ENCODE data around the gene MANF.

DNA sequence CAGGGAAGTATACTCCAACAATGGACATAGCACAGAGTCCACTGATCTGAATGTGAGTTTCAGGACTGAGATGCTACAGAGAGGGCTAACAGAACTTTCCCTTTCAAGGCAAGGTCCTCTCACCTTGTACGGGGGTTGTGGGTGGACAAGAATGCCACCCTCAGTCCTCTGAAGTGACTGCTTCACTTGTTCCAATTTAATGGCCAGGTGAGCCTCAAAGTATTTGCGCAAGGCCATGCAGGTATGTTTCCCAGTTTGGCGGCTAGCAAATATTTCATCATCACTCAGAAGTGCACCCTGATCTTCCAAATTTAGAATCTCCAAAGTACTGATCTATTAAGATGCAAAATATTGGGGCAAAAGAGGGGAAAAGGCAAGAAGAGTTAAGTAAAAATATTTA lies 44.0 kb downstream of the MANF start:
- TF ChIP-seq POLR2AphosphoS5 (IDR thresholded peaks at IDR 0.05; ENCODE audit: low read depth, low read length), result no peak
- TF ChIP-seq, protein P1, sequence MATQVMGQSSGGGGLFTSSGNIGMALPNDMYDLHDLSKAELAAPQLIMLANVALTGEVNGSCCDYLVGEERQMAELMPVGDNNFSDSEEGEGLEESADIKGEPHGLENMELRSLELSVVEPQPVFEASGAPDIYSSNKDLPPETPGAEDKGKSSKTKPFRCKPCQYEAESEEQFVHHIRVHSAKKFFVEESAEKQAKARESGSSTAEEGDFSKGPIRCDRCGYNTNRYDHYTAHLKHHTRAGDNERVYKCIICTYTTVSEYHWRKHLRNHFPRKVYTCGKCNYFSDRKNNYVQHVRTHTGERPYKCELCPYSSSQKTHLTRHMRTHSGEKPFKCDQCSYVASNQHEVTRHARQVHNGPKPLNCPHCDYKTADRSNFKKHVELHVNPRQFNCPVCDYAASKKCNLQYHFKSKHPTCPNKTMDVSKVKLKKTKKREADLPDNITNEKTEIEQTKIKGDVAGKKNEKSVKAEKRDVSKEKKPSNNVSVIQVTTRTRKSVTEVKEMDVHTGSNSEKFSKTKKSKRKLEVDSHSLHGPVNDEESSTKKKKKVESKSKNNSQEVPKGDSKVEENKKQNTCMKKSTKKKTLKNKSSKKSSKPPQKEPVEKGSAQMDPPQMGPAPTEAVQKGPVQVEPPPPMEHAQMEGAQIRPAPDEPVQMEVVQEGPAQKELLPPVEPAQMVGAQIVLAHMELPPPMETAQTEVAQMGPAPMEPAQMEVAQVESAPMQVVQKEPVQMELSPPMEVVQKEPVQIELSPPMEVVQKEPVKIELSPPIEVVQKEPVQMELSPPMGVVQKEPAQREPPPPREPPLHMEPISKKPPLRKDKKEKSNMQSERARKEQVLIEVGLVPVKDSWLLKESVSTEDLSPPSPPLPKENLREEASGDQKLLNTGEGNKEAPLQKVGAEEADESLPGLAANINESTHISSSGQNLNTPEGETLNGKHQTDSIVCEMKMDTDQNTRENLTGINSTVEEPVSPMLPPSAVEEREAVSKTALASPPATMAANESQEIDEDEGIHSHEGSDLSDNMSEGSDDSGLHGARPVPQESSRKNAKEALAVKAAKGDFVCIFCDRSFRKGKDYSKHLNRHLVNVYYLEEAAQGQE (IDR thresholded peaks at IDR 0.05; ENCODE audit: insufficient read depth in 1 of 2, low read depth in 2 of 2, low read length in 2 of 2), result no peak
- no peak for TF ChIP-seq TAF1 (IDR thresholded peaks at IDR 0.05; ENCODE audit: borderline replicate concordance, insufficient read depth, low read length)

Data from PFSK-1 (cell line).